ENCODE data around the gene RANBP1. TPM values are rescaled to one million over a fixed set of nuclear protein-coding genes. Genes with fewer than 3 reads are reported as not detected.

The RANBP1 gene
- total and polyA plus RNA-seq, 9 of the 15 experiments (the other 6 are each of a cell fraction or from before 2014, with no cell fraction given): 162 to 2,891 (median 1,289) TPM

GRCh38 chr22:20137671-20138416 lies 21.9 kb downstream of the RANBP1 start (continued):
- TF ChIP-seq, protein P1, sequence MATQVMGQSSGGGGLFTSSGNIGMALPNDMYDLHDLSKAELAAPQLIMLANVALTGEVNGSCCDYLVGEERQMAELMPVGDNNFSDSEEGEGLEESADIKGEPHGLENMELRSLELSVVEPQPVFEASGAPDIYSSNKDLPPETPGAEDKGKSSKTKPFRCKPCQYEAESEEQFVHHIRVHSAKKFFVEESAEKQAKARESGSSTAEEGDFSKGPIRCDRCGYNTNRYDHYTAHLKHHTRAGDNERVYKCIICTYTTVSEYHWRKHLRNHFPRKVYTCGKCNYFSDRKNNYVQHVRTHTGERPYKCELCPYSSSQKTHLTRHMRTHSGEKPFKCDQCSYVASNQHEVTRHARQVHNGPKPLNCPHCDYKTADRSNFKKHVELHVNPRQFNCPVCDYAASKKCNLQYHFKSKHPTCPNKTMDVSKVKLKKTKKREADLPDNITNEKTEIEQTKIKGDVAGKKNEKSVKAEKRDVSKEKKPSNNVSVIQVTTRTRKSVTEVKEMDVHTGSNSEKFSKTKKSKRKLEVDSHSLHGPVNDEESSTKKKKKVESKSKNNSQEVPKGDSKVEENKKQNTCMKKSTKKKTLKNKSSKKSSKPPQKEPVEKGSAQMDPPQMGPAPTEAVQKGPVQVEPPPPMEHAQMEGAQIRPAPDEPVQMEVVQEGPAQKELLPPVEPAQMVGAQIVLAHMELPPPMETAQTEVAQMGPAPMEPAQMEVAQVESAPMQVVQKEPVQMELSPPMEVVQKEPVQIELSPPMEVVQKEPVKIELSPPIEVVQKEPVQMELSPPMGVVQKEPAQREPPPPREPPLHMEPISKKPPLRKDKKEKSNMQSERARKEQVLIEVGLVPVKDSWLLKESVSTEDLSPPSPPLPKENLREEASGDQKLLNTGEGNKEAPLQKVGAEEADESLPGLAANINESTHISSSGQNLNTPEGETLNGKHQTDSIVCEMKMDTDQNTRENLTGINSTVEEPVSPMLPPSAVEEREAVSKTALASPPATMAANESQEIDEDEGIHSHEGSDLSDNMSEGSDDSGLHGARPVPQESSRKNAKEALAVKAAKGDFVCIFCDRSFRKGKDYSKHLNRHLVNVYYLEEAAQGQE (IDR thresholded peaks at IDR 0.05; ENCODE audit: borderline replicate concordance): no peak
- TF ChIP-seq, protein P1 (CRISPR knock-in tag; IDR thresholded peaks at IDR 0.05; ENCODE audit: low read depth): 0 out of 2 replicates have a peak, but pooled peaks have one; percentile 17

All from K562 (cell line).